Measurements from ENCODE around the gene KAZN. TPM values are rescaled to one million over a fixed set of nuclear protein-coding genes. Genes with fewer than 3 reads are reported as not detected.

Gene KAZN
- total and polyA plus RNA-seq, 2 of the 8 experiments (the other 6 are each of a cell fraction or from before 2014, with no cell fraction given), result 3.7 to 11.8 TPM

DNA sequence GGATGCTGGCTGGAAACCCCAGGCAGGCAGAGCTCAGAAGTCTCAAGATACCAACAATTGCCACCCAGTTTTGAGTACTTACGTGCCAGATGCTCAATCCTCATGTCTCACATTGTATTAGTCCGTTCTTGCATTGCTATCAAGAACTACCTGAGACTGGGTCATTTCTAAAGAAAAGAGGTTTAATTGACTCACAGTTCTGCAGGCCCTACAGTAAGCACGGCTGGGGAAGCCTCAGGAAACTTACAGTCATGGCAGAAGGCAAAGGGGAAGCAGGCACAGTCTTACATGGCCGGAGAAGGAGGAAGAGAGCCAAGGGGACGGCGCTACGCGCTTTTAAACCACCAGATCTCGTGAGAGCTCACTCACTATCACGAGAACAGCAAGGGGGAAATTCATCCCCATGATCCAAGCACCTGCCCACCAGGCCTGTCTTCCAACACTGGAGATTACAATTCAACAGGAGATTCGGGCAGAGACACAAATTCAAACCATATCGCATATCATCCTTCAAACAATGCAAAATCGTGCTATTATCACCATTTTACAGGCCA is 58.0 kb downstream of the KAZN start:
- H4K91ac ChIP-seq (replicated peaks; ENCODE audit: insufficient read length, low read length), result no peak overlapping the region
- DNase-seq (ENCODE audit: low read depth in 1 of 2, low spot score in 2 of 2) (no peak), FAIRE-seq (no peak)
- H3K23me2 ChIP-seq (ENCODE audit: low read depth, low read length), result no peaks in the 10 kb centered on the region; the same call in 1 of the 2 replicates
- no peak overlapping the region for H2BK5ac ChIP-seq (ENCODE audit: low read depth, low read length)
- ChIA-PET CTCF (ENCODE audit: partially characterized antibody) (interaction anchor here (1.1 to 1.2 kb wide), 2 partner anchors 8 to 178 kb away, joined by 3 read pairs; no protein-coding TSS in a partner anchor), POLR2A (ENCODE audit: partially characterized antibody) (no interaction called here)
- H3K36me3 ChIP-seq (ENCODE audit: control insufficient read depth in 2 of 4, insufficient read depth in 4 of 4, low read length in 3 of 4), result no peaks in the 10 kb centered on the region
- 0 out of 7 replicates have a peak, but pooled peaks cover 0 to 3% (median 2%) of the 10 kb centered on the region in 4 experiments for H3K4me1 ChIP-seq (replicated peaks in 1 of 4; ENCODE audit: control insufficient read depth in 3 of 4, insufficient read depth in 4 of 4, low read length in 3 of 4)
- no peaks in the 10 kb centered on the region for H3K79me1 ChIP-seq (ENCODE audit: low read depth, low read length)
- H3K18ac ChIP-seq (ENCODE audit: extremely low read depth, low read length), result no peak overlapping the region
- H3K9ac ChIP-seq (replicated peaks in 1 of 4; ENCODE audit: extremely low read depth in 1 of 4, low read depth in 3 of 4, low read length in 3 of 4), result no peak overlapping the region
- no peaks in the 10 kb centered on the region for H4K20me1 ChIP-seq (replicated peaks in 1 of 2; ENCODE audit: control insufficient read depth in 1 of 2, insufficient read depth in 2 of 2, low read length in 2 of 2)
- no peak overlapping the region for H3K27ac ChIP-seq (ENCODE audit: low read depth, low read length)
- no peak overlapping the region for H2BK12ac ChIP-seq (ENCODE audit: low read depth, low read length)
- no peak overlapping the region for H3K23ac ChIP-seq (ENCODE audit: insufficient read length)
- WGBS, 2 experiments (ENCODE audit: extremely low coverage in 1 of 2, insufficient coverage in 1 of 2, insufficient read length in 1 of 2, insufficient replicate concordance in 2 of 2, low coverage in 1 of 2, low lambda C conversion rate in 2 of 2, missing lambda C conversion rate in 1 of 2), result 95% methylated on average over 13 of the region's 13 CpGs; no CpG with 5 or more reads in 1 of the 2 experiments
- no peak overlapping the region for H4K5ac ChIP-seq (ENCODE audit: insufficient read length, low read depth, low read length)
- no peak overlapping the region for H2BK15ac ChIP-seq (ENCODE audit: low read length)
- H3K56ac ChIP-seq (replicated peaks; ENCODE audit: insufficient read length, low read depth, low read length), result no peak overlapping the region
- no peak overlapping the region for H2AFZ ChIP-seq (ENCODE audit: low read length)
- no peaks in the 10 kb centered on the region for H3K79me2 ChIP-seq (ENCODE audit: control insufficient read depth in 1 of 2, insufficient read depth in 2 of 2, low read length in 2 of 2)
- no peak overlapping the region for H4K8ac ChIP-seq (ENCODE audit: extremely low read depth, insufficient read depth, low read length)
- H3K9me3 ChIP-seq (ENCODE audit: insufficient read depth in 2 of 2, low read depth in 1 of 2, low read length in 1 of 2), result no peaks in the 10 kb centered on the region
- H3K4me3 ChIP-seq (ENCODE audit: extremely low read depth in 1 of 4, insufficient read depth in 2 of 4, low read depth in 3 of 4, low read length in 4 of 4), result no peak overlapping the region
- TF ChIP-seq, protein P1, sequence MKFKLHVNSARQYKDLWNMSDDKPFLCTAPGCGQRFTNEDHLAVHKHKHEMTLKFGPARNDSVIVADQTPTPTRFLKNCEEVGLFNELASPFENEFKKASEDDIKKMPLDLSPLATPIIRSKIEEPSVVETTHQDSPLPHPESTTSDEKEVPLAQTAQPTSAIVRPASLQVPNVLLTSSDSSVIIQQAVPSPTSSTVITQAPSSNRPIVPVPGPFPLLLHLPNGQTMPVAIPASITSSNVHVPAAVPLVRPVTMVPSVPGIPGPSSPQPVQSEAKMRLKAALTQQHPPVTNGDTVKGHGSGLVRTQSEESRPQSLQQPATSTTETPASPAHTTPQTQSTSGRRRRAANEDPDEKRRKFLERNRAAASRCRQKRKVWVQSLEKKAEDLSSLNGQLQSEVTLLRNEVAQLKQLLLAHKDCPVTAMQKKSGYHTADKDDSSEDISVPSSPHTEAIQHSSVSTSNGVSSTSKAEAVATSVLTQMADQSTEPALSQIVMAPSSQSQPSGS (IDR thresholded peaks at IDR 0.05; ENCODE audit: low read length), result no peak
- TF ChIP-seq SAP30 (IDR thresholded peaks at IDR 0.05; ENCODE audit: insufficient read depth, insufficient replicate concordance, low read length) (no peak), RBBP5 (IDR thresholded peaks at IDR 0.05; ENCODE audit: borderline replicate concordance, low read depth, low read length) (no peak), TAF1 (IDR thresholded peaks at IDR 0.05; ENCODE audit: low read depth, low read length) (no peak), PHF8 (conservative IDR thresholded peaks at IDR 0.05; ENCODE audit: low read depth, low read length) (no peak)
- H3K27me3 ChIP-seq (replicated peaks in 1 of 4; ENCODE audit: control insufficient read depth in 3 of 4, extremely low read depth in 1 of 4, insufficient read depth in 3 of 4, low read length in 3 of 4), result no peaks in the 10 kb centered on the region
- no peak overlapping the region for H2BK20ac ChIP-seq (ENCODE audit: low read length)
- H2BK120ac ChIP-seq (replicated peaks; ENCODE audit: low read depth, low read length), result no peak overlapping the region
- no peak overlapping the region for H2AK5ac ChIP-seq (ENCODE audit: low read depth, low read length)
- H3K4ac ChIP-seq (replicated peaks; ENCODE audit: insufficient read length, low read depth, low read length), result no peak overlapping the region
- H3K4me2 ChIP-seq (ENCODE audit: insufficient read depth in 1 of 2, low read depth in 2 of 2, low read length in 2 of 2), result no peak overlapping the region
- no peak overlapping the region for H3K14ac ChIP-seq (ENCODE audit: insufficient read length)
